H1 (cell line): ENCODE data around the gene PRKCA. TPM values are rescaled to one million over a fixed set of nuclear protein-coding genes. Genes with fewer than 3 reads are reported as not detected.

ENCODE experiments used
- CTCF ChIA-PET: fragments of 300-600 bp; sonication (Branson Sonifier 250); formaldehyde crosslinking; loops from one replicate; lab custom pipeline; 2021; ENCODE audit not compliant: partially characterized antibody; lab: Charles Lee
- POLR2A ChIA-PET: fragments of 300-600 bp; sonication (Branson Sonifier 250); formaldehyde crosslinking; loops from one replicate; lab custom pipeline; 2021; ENCODE audit warnings: inconsistent platforms; ENCODE audit not compliant: partially characterized antibody; lab: Charles Lee
- DNase-seq, 2 experiments: peaks; one replicate each; pipeline versions ENCODE4 v3.0.0 to v3.0.0-alpha.2; 2010 to 2022; ENCODE audit warnings: low spot score in 2 of 2, low read depth in 1 of 2, mixed read lengths in 1 of 2
- FAIRE-seq: peaks from 2 replicates; lab custom pipeline; 2011; peaks lifted over from hg19 to GRCh38; lab: Jason Lieb, UNC
- H2AFZ ChIP-seq: 2 replicates; pipeline ENCODE4 v1.8.1; 2012; ENCODE audit warnings: low read length, inconsistent platforms
- H2AK5ac ChIP-seq: 2 replicates; pipeline ENCODE4 v1.6.1; 2013; ENCODE audit warnings: low read depth, low read length
- H2BK120ac ChIP-seq: replicated peaks from 2 replicates; pipeline ENCODE3; 2013; ENCODE audit warnings: low read depth, low read length, inconsistent platforms
- H2BK12ac ChIP-seq: 2 replicates; pipeline ENCODE4 v1.6.1; 2013; ENCODE audit warnings: low read depth, low read length
- H2BK15ac ChIP-seq: 2 replicates; pipeline ENCODE4 v1.6.1; 2013; ENCODE audit warnings: low read length
- H2BK20ac ChIP-seq: 2 replicates; pipeline ENCODE4 v1.6.1; 2013; ENCODE audit warnings: low read length
- H2BK5ac ChIP-seq: 2 replicates; pipeline ENCODE4 v1.6.1; 2013; ENCODE audit warnings: low read depth, low read length
- H3K14ac ChIP-seq: 2 replicates; pipeline ENCODE4 v1.6.1; 2013; ENCODE audit warnings: inconsistent platforms; ENCODE audit not compliant: insufficient read length
- H3K18ac ChIP-seq: 2 replicates; pipeline ENCODE4 v1.6.1; 2013; ENCODE audit warnings: low read length; ENCODE audit errors: extremely low read depth
- H3K23ac ChIP-seq: 2 replicates; pipeline ENCODE4 v1.6.1; 2013; ENCODE audit warnings: inconsistent platforms; ENCODE audit not compliant: insufficient read length
- H3K23me2 ChIP-seq: 2 replicates; pipeline ENCODE4 v1.6.1; 2013; ENCODE audit warnings: low read depth, low read length
- H3K27ac ChIP-seq: 2 replicates; pipeline ENCODE4 v1.6.1; 2011; ENCODE audit warnings: low read depth, low read length, inconsistent platforms
- H3K27me3 ChIP-seq, 4 experiments: replicated peaks in 1 of 4; 1 replicate in 1 of 4; 2 replicates in 3 of 4; pipeline versions ENCODE4 v1.6.1 to v1.8.1; 2011 to 2013; ENCODE audit warnings: low read length in 3 of 4, mild to moderate bottlenecking in 3 of 4, inconsistent platforms in 2 of 4, mixed read lengths in 2 of 4, moderate library complexity in 1 of 4; ENCODE audit not compliant: control insufficient read depth in 3 of 4, insufficient read depth in 3 of 4; ENCODE audit errors: extremely low read depth in 1 of 4
- H3K36me3 ChIP-seq, 4 experiments: 2 replicates each; pipeline versions ENCODE4 v1.6.1 to v1.8.1; 2011 to 2013; ENCODE audit warnings: mild to moderate bottlenecking in 4 of 4, low read length in 3 of 4, moderate library complexity in 2 of 4, control low read depth in 1 of 4, inconsistent platforms in 1 of 4; ENCODE audit not compliant: insufficient read depth in 4 of 4, control insufficient read depth in 2 of 4
- H3K4ac ChIP-seq: replicated peaks from 2 replicates; pipeline ENCODE3; 2013; ENCODE audit warnings: low read length, low read depth, mixed read lengths, inconsistent platforms; ENCODE audit not compliant: insufficient read length
- H3K4me1 ChIP-seq, 4 experiments: replicated peaks in 1 of 4; 1 replicate in 1 of 4; 2 replicates in 3 of 4; pipeline versions ENCODE4 v1.6.1 to v1.8.1; 2011 to 2013; ENCODE audit warnings: low read length in 3 of 4, inconsistent platforms in 2 of 4, mixed read lengths in 1 of 4; ENCODE audit not compliant: insufficient read depth in 4 of 4, control insufficient read depth in 3 of 4
- H3K4me2 ChIP-seq, 2 experiments: 2 replicates each; pipeline versions ENCODE4 v1.6.1 to v1.8.1; 2011 to 2013; ENCODE audit warnings: low read depth in 2 of 2, low read length in 2 of 2, control low read depth in 1 of 2, inconsistent platforms in 1 of 2, mild to moderate bottlenecking in 1 of 2; ENCODE audit not compliant: insufficient read depth in 1 of 2
- H3K4me3 ChIP-seq, 4 experiments: fragments of 200-600, 300-600 bp in 1 of 4; sonication (generic), shearing (Covaris generic), sonication (Bioruptor Twin) in 1 of 4; 2 replicates each; pipeline versions ENCODE4 v1.5.1 to v1.8.1; 2011 to 2016; ENCODE audit warnings: low read length in 4 of 4, low read depth in 3 of 4, control low read depth in 2 of 4, inconsistent platforms in 2 of 4, mild to moderate bottlenecking in 2 of 4, mixed read lengths in 1 of 4, moderate library complexity in 1 of 4; ENCODE audit not compliant: insufficient read depth in 2 of 4; ENCODE audit errors: extremely low read depth in 1 of 4
- H3K56ac ChIP-seq: replicated peaks from 2 replicates; pipeline ENCODE3; 2013; ENCODE audit warnings: low read depth, mild to moderate bottlenecking, mixed read lengths, low read length, inconsistent platforms; ENCODE audit not compliant: insufficient read length
- H3K79me1 ChIP-seq: 2 replicates; pipeline ENCODE4 v1.6.1; 2013; ENCODE audit warnings: low read depth, low read length, control low read depth
- H3K79me2 ChIP-seq, 2 experiments: 2 replicates each; pipeline versions ENCODE4 v1.6.1 to v1.8.1; 2012 to 2013; ENCODE audit warnings: low read length in 2 of 2, mild to moderate bottlenecking in 2 of 2, inconsistent platforms in 1 of 2; ENCODE audit not compliant: insufficient read depth in 2 of 2, control insufficient read depth in 1 of 2
- H3K9ac ChIP-seq, 4 experiments: replicated peaks in 1 of 4; 1 replicate in 1 of 4; 2 replicates in 3 of 4; pipeline versions ENCODE4 v1.6.1 to v1.8.1; 2011 to 2013; ENCODE audit warnings: low read depth in 3 of 4, low read length in 3 of 4, control low read depth in 2 of 4, mild to moderate bottlenecking in 2 of 4, moderate library complexity in 2 of 4, inconsistent platforms in 1 of 4; ENCODE audit errors: extremely low read depth in 1 of 4
- H3K9me3 ChIP-seq, 2 experiments: 2 replicates each; pipeline versions ENCODE4 v1.6.1 to v1.8.1; 2012 to 2013; ENCODE audit warnings: mild to moderate bottlenecking in 2 of 2, moderate library complexity in 2 of 2, control low read depth in 1 of 2, inconsistent platforms in 1 of 2, low read depth in 1 of 2, low read length in 1 of 2, mixed read lengths in 1 of 2; ENCODE audit not compliant: insufficient read depth in 2 of 2
- H4K20me1 ChIP-seq, 2 experiments: replicated peaks in 1 of 2; 2 replicates each; pipeline versions ENCODE3 to v1.8.1; 2011 to 2013; ENCODE audit warnings: inconsistent platforms in 2 of 2, low read length in 2 of 2, mild to moderate bottlenecking in 1 of 2; ENCODE audit not compliant: insufficient read depth in 2 of 2, control insufficient read depth in 1 of 2
- H4K5ac ChIP-seq: 2 replicates; pipeline ENCODE4 v1.6.1; 2013; ENCODE audit warnings: low read length, low read depth, mixed read lengths, inconsistent platforms; ENCODE audit not compliant: insufficient read length
- H4K8ac ChIP-seq: 2 replicates; pipeline ENCODE4 v1.8.0; 2013; ENCODE audit warnings: mild to moderate bottlenecking, moderate library complexity, low read length, inconsistent platforms; ENCODE audit not compliant: insufficient read depth; ENCODE audit errors: extremely low read depth
- H4K91ac ChIP-seq: replicated peaks from 2 replicates; pipeline ENCODE3; 2013; ENCODE audit warnings: low read length, mixed read lengths, inconsistent platforms; ENCODE audit not compliant: insufficient read length
- CBX5 ChIP-seq: fragments of 300-800, 300-1000 bp; sonication (generic); IDR thresholded peaks from 2 replicates; pipeline ENCODE4 v1.7.1; 2016; ENCODE audit warnings: antibody characterized with exemption, low read length, low read depth
- CHD1 ChIP-seq: IDR thresholded peaks from 2 replicates; pipeline ENCODE4 v1.6.1; 2012; ENCODE audit warnings: low read depth, low read length, improper control_type of control experiment
- EGR1 ChIP-seq: IDR thresholded peaks from 2 replicates; pipeline ENCODE4 v1.6.1; 2011; ENCODE audit warnings: low read depth, low read length, borderline replicate concordance
- KDM5A ChIP-seq: fragments of 200-600 bp; IDR thresholded peaks from 2 replicates; pipeline ENCODE4 v1.7.1; 2012; ENCODE audit warnings: mild to moderate bottlenecking, low read length, inconsistent platforms, mixed read lengths
- NANOG ChIP-seq: IDR thresholded peaks from 2 replicates; pipeline ENCODE4 v1.6.1; 2011; ENCODE audit warnings: low read length, low read depth, mild to moderate bottlenecking, inconsistent platforms; ENCODE audit not compliant: insufficient read depth, poor library complexity, severe bottlenecking
- NRF1 ChIP-seq: IDR thresholded peaks from 2 replicates; pipeline ENCODE4 v1.6.1; 2011; ENCODE audit warnings: mild to moderate bottlenecking, low read depth, low read length, improper control_type of control experiment
- RNF2 ChIP-seq: fragments of 200-900, 300-1000 bp; sonication (generic); IDR thresholded peaks from 2 replicates; pipeline ENCODE4 v1.7.1; 2016; ENCODE audit warnings: borderline replicate concordance, low read depth, mild to moderate bottlenecking, antibody characterized with exemption, low read length; ENCODE audit not compliant: poor library complexity, severe bottlenecking; ENCODE audit errors: missing control alignments
- TCF12 ChIP-seq: IDR thresholded peaks from 2 replicates; pipeline ENCODE4 v1.6.1; 2011; ENCODE audit warnings: low read depth, mild to moderate bottlenecking, low read length
- WGBS, 2 experiments: shearing (Covaris generic) in 1 of 2; methylation state at CpG; one replicate each; pipeline versions ENCODE4 v1.1.6 to v1.1.7; 2013 to 2015; ENCODE audit warnings: low lambda C conversion rate in 2 of 2, mixed read lengths in 2 of 2, inconsistent platforms in 1 of 2, low coverage in 1 of 2, missing lambda C conversion rate in 1 of 2; ENCODE audit not compliant: insufficient replicate concordance in 2 of 2, insufficient coverage in 1 of 2, insufficient read length in 1 of 2; ENCODE audit errors: extremely low coverage in 1 of 2, missing lambda C conversion rate in 1 of 2; 5-methylcytosine and 5-hydroxymethylcytosine counted together
- polyA plus RNA-seq, 7 experiments: library from polyadenylated mRNA; depleted of rRNA in 3 of 7; stranded (reverse) in 5 of 7; unstranded in 2 of 7; fragments of >200 nt in 5 of 7; fragments of 200-250 nt in 2 of 7; gene quantifications; 1 replicate in 5 of 7; 2 replicates in 1 of 7; 4 replicates in 1 of 7; pipeline versions ENCODE4 v1.2.1 to v1.2.3, GENCODE V29; 2011 to 2013; ENCODE audit warnings: missing spikeins in 2 of 7, mixed read lengths in 2 of 7
- total RNA-seq: library from RNA; stranded (reverse); fragmentation: NEBNext Ultra II Directional; extraction: Animal tissue kit (Norgen Biotek cat#: 25700); gene quantifications from 2 replicates; pipeline ENCODE4 v1.2.1, GENCODE V29; 2021

Gene PRKCA
- total and polyA plus RNA-seq, 2 of the 8 experiments (the other 6 are each of a cell fraction or from before 2014, with no cell fraction given): 5.8 to 17.8 TPM

DNA sequence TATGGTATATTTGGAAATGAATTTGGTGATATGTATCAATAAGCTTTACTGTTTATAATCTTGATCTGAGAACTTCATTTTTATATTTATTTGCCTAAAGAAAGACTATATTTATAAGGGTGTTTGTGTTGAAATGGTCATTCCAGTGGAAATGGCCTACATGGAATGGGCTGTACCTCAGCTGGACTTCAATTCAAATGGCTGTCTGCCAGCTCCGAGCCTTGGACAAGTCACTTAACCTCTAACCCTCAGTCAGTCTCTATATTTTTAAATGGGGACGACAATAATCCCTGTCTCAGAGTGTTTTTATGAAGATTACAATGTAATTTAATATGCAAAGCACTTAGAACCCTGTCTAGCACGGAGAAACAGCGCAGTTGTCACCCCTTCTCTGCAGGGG, 271.7 kb downstream of the PRKCA start:
- Histone ChIP-seq H2BK20ac (no peak overlapping the region), H4K91ac (no peak overlapping the region), H4K8ac (no peak overlapping the region), H2BK120ac (no peak overlapping the region), H3K14ac (no peak overlapping the region), H3K56ac (no peak overlapping the region), H3K23ac (no peak overlapping the region), H3K9ac (no peak overlapping the region), H2BK5ac (no peak overlapping the region), H2BK12ac (no peak overlapping the region), H4K5ac (no peak overlapping the region), H3K18ac (no peak overlapping the region), H3K4me1 (peaks cover 0 to 11% (median 5%) of the 10 kb centered on the region in 4 experiments; a peak in 3 of 7 replicates), H3K9me3 (0 out of 4 replicates have a peak, but pooled peaks cover 0 to 3% of the 10 kb centered on the region in 2 experiments), H3K4me3 (no peak overlapping the region), H4K20me1 (no peaks in the 10 kb centered on the region), H3K27ac (no peak overlapping the region), H2AK5ac (no peak overlapping the region), H3K27me3 (no peaks in the 10 kb centered on the region), H3K36me3 (no peaks in the 10 kb centered on the region), H3K79me1 (no peaks in the 10 kb centered on the region), H3K4ac (no peak overlapping the region), H3K79me2 (no peaks in the 10 kb centered on the region), H3K4me2 (no peak overlapping the region), H3K23me2 (no peaks in the 10 kb centered on the region), H2AFZ (no peak overlapping the region), H2BK15ac (no peak overlapping the region)
- CTCF ChIA-PET: no interaction called here
- DNase-seq: no peak
- POLR2A ChIA-PET: interaction anchor here (1.0 kb wide), 1 partner anchor 9 kb away, joined by 3 read pairs; no protein-coding TSS in a partner anchor
- no peak for FAIRE-seq
- no peak for TF ChIP-seq TCF12
- TF ChIP-seq CBX5: no peak
- TF ChIP-seq NANOG: no peak
- no peak for TF ChIP-seq RNF2
- TF ChIP-seq CHD1: no peak
- no peak for TF ChIP-seq NRF1
- TF ChIP-seq KDM5A: no peak
- TF ChIP-seq EGR1: no peak
- WGBS, 2 experiments: 91% methylated on average over 4 of the region's 4 CpGs; no CpG with 5 or more reads in 1 of the 2 experiments
